Measurements from ENCODE around the gene TMEM80.

Gene TMEM80

GRCh38 chr11:748007-748359, 52.4 kb downstream of the TMEM80 start:
- no peak for DNase-seq

- no peak for DNase-seq
These were observed 54.1 kb downstream of the TMEM80 start for GRCh38 chr11:749731-750130.
